AG20443 (cell line): ENCODE data around the gene PAFAH1B2.
"Not testable (repeated sequence)": the region's sequence is repeated elsewhere in the genome, so short reads cannot be mapped to it uniquely, and the experiment has no call there.

ENCODE experiments used
- DNase-seq: peaks from one replicate; pipeline ENCODE4 v3.0.0; 2012; ENCODE audit warnings: low spot score, mixed read lengths

The PAFAH1B2 gene

DNA sequence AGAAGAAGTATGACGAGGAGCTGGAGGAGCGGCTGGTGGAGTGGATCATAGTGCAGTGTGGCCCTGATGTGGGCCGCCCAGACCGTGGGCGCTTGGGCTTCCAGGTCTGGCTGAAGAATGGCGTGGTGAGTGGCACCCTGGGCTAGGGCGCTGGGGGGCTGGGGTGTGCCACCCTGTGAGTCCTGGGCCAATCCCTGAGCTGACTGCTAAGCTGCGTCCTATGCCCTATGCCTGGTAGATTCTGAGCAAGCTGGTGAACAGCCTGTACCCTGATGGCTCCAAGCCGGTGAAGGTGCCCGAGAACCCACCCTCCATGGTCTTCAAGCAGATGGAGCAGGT is 59.0 kb downstream of the PAFAH1B2 start:
- DNase-seq = no peak

- DNase-seq = no peak
Observed at GRCh38 chr11:117204283-117205080, 60.4 kb downstream of the PAFAH1B2 start.

GRCh38 chr11:117205211-117205818 is 61.2 kb downstream of the PAFAH1B2 start:
- no peak for DNase-seq

DNA sequence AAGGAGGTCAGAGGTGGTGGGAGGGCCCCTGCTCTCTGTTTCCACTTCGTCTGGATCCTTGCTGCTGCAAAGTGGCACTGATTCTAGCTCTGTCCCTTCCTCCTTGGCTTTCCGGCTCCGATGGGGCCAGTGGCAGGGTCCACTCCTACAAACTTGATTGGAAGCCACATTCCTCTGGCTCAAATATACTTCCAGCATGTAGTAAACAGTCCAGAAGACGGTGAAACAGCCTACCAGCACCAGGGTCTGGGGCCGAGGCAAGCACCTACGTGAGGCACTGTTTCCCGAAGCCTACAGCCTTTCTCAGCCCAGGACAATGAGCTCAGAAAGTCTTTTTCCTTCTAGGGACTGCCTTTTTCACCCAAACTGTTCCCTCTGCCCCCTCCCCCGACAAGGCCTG is 62.0 kb downstream of the PAFAH1B2 start:
- DNase-seq = not testable (repeated sequence)

GRCh38 chr11:117206859-117207258 is 62.8 kb downstream of the PAFAH1B2 start:
- not testable (repeated sequence) for DNase-seq

DNA sequence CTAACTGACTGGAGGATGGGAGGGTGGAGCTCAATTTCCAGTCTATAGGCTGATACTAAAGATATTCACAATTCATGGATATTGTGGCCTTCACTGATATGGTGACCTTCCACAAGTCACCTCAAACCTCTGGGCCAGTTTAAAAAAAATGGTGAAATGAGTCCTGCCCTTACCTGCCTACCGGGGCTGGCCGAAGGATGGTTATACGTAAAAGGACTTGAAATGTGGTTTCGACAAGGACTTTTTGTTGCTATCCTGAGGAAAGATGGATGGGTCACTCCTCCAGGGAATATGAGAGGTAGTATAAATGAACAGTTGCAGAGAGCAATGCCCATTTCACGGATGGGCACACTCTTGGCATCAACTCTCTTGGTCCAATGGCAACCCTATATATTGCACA is 63.4 kb downstream of the PAFAH1B2 start:
- DNase-seq = not testable (repeated sequence)

GRCh38 chr11:117208710-117209109 is 64.6 kb downstream of the PAFAH1B2 start:
- not testable (repeated sequence) for DNase-seq

DNA sequence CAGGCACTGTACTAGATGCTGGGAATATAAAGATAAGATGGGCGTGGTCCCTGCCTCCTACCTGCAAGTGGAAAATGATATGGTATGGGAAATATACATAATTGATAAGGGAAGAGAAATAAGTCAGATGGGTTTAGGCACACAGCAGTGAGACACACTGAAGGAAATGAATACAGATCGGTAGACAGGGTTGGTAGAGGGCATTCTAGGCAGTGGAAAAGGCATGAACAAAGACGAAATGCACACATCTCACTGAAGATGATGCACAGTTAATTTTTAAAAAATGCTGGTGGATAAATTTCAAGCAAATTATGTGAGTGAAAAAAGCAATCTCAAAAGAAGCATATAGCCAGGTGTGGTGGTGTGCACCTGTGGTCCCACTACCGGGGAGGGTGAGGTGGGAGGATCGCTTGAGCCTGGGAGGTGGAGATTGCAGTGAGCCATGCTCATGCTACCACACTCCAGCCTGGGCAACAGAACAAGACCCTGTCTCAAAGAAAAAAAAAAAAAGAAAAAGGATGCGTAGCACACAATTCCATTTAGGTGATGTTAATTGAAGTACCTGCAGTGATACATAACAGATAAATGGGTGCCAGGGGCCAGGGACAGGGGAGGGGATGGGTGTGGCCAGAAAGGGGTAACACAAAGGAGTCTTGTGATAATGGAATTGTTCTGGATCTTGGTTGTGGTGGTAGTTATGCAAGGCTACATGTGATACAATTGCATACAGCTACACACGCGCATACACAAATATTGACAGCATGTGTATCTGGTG is 65.5 kb downstream of the PAFAH1B2 start:
- not testable (repeated sequence) for DNase-seq

DNA sequence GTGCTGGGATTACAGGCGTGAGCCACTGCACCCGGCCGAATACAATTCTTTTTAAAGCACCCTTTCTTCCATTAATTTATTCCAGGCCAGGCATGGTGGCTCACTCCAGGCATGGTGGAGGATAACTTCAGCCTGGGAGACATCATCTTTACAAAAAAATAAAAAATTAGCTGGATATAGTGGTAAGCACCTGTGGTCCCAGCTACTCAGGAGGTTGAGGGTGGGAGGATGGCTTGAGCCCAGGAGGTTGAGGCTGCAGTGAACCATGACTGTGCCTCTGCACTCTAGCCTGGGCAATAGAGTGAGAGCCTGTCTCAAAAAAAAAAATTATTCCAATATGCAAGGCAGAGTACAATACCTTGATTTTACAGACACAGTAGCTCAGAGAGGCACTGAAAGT is 66.5 kb downstream of the PAFAH1B2 start:
- DNase-seq = no peak

DNA sequence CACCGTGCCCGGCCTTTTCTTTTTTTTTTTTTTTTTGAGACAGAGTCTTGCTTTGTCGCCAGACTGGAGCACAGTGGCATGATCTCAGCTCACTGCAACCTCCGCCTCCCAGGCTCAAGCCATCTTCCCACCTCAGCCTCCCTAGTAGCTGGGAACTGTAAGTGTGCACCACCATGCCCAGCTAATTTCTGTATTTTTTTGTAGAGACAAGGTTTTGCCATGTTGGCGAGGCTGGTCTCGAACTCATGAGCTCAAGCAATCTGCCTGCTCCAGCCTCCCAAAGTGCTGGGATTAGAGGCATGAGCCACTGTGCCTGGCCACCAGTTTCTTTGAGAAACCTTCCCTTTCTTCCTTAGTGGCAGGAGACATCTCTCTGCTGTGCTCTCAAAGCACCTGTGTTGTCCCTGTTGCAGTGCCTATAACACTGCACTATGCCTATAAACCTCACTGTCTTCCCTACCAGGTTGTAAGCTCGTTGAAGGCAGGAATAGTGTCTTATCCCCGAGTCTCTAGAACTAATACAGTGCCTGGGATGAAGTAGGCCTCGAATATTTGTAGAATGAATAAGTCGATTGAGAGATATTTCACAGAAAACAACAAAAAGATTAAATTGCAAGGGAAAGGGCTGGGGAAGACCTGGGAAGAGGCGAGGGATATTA is 68.7 kb downstream of the PAFAH1B2 start:
- DNase-seq = no peak

DNA sequence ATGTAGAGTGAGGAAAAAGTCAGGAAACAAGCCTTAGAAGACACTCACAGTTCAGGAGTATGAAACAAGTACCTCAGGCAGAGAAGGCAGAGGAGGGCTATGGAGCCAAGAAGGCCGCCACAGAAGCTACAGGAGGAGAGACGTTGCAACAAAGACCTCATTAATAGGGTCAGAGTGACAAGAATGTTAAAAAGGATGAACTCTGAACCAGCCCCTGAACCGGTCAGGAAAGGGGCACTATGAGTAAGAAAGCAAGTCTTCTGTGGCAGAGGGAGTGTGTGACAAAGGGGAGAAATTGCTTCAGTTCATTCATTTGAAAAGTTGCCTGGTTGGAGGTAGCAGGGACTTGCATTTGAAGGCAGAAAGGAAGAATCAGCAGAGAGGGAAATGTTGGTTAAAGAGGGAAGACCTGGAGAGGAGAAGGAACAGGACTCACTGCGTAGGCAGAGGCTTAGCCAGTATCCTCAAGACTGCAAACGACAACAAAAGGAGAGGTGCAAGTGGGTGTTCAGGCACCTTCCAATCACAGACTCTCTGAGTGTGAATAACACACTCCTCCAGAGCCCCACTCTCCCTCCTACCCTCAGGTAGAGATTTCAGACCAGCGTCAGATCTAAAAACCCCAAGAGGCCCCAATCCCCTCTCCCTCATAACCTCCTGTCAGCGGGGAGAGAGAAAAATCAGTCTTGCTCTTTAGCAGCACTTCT is 70.5 kb downstream of the PAFAH1B2 start:
- no peak for DNase-seq

GRCh38 chr11:117217141-117218084 is 73.3 kb downstream of the PAFAH1B2 start:
- peak; percentile 31 for DNase-seq

GRCh38 chr11:117218133-117218915 is 74.2 kb downstream of the PAFAH1B2 start:
- DNase-seq = no peak

- DNase-seq = no peak
Observed at GRCh38 chr11:117219001-117219400, 74.9 kb downstream of the PAFAH1B2 start.

DNA sequence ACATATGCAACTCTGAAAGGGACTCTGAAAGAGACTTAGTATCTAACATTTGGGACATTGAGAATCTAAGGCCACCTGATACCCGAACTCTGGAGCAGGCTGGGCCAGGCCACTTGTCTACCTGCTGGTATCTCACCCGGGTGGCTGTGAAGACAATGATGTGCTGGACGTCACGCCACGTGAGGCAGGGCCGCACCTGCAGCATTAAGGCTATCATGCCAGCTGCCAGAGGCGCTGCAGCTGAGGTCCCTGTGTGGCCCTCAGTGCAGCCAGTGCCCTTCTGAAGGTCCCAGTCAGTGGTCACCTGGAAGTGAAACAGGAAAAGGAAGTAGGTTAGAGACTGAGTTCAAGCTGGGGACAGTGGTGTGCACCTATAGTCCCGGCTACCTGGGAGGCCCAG is 75.4 kb downstream of the PAFAH1B2 start:
- DNase-seq = no peak

DNA sequence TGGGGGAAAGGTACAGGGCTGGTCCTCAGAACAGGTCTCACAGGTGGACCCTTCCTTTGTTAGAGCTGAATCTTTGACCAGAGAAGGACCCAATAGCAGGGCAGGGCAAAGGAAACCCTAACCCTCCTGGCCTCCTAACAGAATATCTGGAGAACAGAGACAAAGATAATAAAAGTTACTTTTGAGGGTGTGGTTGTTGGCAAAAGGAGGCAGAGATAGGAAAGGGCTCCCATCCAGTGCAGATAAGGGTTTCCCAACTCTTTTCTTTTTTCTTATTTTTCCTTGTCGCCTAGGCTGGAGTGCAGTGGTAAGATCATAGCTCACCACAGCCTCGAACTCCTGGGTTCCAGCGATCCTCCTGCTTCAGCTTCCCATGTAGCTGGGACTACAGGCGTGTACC is 75.9 kb downstream of the PAFAH1B2 start:
- DNase-seq = no peak

DNA sequence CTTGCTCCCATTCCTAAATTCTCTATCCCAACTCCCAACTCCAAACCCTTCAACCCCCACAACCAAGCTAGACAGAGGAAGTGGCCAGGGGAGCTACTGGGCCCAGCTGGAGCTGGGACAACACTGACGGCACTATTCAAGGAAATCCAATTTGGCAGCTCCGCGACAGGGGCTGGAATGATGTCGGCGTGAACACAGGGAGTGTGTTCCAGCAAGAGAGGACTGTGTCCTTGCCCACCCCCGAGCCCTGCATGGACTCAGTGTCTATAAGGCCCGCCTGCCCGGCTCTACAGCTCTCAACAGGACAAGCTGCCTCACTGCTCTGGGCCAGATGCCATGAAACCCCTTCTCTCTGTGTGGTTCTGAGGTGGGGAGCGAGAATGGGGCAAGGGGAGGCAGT is 76.5 kb downstream of the PAFAH1B2 start:
- no peak for DNase-seq

DNA sequence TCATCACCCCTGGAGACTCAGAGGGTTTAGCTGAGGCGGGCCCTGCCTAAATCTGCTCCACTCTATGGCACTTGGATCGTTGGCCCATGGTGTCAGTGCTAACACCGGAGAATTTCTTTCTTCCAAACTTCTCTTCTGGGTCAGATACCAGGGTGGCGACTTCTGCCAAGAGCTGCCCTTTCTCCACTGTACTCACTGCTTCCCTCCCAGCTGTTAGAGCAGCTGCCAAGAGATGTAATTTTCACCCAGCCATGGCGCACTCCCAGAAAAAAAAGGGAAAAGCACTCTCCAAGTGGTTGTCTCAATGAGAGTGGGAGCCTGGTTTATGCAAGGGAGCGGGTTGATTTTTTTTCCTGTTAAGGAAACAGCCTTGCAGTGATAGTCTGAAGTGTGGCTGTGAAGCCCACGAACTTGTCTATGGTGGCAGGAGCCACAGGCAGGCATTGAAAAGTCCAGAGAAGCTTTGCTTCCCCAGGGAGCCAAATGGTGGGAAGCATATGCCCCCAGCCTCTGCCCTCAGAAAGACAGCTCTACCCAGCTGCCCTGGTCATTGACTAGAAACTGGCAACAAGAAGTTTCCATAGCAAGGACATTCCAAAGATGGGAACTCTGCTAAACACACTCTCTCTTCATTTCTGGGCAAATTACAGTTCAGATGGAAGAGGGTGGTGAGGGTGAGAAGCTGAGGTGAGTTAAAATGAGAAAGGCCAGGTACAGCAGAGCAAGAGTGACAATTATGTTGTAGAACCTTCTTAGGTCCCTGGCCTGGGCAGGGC is 77.1 kb downstream of the PAFAH1B2 start:
- DNase-seq = no peak
